ENCODE measurements around the gene PTGFRN.

GRCh38 chr1:117003223-117003875 lies 93.6 kb downstream of the PTGFRN start:
- TF ChIP-seq CTCF (IDR thresholded peaks at IDR 0.05 in 8 of 11, conservative IDR thresholded peaks at IDR 0.05 in 3 of 11) (no peak), POLR2AphosphoS5 (IDR thresholded peaks at IDR 0.05) (no peak), POLR2A (IDR thresholded peaks at IDR 0.05) (no peak)

All from spleen (tissue), 7 donors.